ENCODE data around the gene EIPR1. TPM values are rescaled to one million over a fixed set of nuclear protein-coding genes. Genes with fewer than 3 reads are reported as not detected.

Gene EIPR1
- total RNA-seq, 1 experiment from 2014 or later: 27.8 TPM

DNA sequence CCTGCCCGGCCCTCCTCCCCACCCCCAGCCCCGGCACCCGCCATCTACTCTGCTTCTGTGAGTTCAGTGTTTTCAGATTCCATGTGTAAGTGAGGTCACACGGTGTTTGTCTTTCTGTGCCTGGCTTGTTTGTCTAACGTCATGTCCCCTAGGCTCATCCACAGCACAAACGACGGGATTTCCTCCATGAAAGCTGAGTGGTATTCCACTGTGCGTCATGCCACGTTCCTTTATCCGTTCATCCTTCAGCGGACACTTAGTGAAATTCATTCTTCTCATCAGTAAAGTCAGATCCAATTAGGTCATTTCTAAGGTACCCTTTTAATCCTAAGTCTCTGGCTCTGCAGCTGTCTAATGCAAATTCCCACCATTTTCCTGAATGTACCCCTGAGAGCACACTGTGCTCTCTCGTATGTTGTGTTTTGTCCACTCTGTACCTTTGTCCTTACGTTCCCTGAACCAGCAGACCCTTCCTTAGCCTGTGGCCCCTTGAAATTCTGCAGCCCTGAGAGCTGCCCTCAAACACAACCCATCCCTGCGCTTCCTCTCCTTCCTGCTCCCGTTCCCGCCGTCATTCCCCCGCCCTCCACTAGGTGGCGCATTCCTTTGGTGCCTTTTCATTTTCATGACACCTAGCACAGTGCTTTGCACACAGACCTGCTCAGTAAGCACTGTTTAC lies 46.0 kb upstream of the EIPR1 start:
- no peak overlapping the region for H3K9ac ChIP-seq (ENCODE audit: extremely low read depth, insufficient read length, low read length)
- Mint-ChIP-seq H3K27ac (peak overlapping the region; percentile 54 to 87 (median 67); a peak in 5 of 7 replicates), H3K9me3 (no peaks in the 10 kb centered on the region), H3K4me1 (no peaks in the 10 kb centered on the region; a peak in 1 of 4 replicates), H3K27me3 (ENCODE audit: low read depth) (no peaks in the 10 kb centered on the region), H3K36me3 (ENCODE audit: insufficient read depth in 1 of 3, low read depth in 3 of 3) (peaks cover 17 to 45% (median 19%) of the 10 kb centered on the region in 3 experiments; a peak in 6 of 7 replicates), H3K4me3 (no peak overlapping the region)
- no peaks in the 10 kb centered on the region for H3K9me3 ChIP-seq (ENCODE audit: control insufficient read depth, low read depth, low read length)
- H3K79me2 ChIP-seq (ENCODE audit: insufficient read depth, low read length): no peaks in the 10 kb centered on the region
- no peak overlapping the region for H3T11ph ChIP-seq (ENCODE audit: low read length)
- no peak overlapping the region for H3K18ac ChIP-seq (ENCODE audit: insufficient read length, low read depth, low read length)
- no peak overlapping the region for H2BK5ac ChIP-seq (ENCODE audit: insufficient read length, low read length)
- no peak overlapping the region for H3K23ac ChIP-seq (ENCODE audit: insufficient read length, low read depth, low read length)
- TF ChIP-seq, protein P1, sequence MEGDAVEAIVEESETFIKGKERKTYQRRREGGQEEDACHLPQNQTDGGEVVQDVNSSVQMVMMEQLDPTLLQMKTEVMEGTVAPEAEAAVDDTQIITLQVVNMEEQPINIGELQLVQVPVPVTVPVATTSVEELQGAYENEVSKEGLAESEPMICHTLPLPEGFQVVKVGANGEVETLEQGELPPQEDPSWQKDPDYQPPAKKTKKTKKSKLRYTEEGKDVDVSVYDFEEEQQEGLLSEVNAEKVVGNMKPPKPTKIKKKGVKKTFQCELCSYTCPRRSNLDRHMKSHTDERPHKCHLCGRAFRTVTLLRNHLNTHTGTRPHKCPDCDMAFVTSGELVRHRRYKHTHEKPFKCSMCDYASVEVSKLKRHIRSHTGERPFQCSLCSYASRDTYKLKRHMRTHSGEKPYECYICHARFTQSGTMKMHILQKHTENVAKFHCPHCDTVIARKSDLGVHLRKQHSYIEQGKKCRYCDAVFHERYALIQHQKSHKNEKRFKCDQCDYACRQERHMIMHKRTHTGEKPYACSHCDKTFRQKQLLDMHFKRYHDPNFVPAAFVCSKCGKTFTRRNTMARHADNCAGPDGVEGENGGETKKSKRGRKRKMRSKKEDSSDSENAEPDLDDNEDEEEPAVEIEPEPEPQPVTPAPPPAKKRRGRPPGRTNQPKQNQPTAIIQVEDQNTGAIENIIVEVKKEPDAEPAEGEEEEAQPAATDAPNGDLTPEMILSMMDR (conservative IDR thresholded peaks at IDR 0.05): peak; percentile 99
- H4K5ac ChIP-seq (ENCODE audit: insufficient read length, low read depth, low read length): no peak overlapping the region
- H3K23me2 ChIP-seq (ENCODE audit: insufficient read length, low read depth, low read length, poor library complexity, severe bottlenecking): no peaks in the 10 kb centered on the region
- H3K4ac ChIP-seq (ENCODE audit: low read depth, low read length): no peak overlapping the region
- H4K91ac ChIP-seq (ENCODE audit: insufficient read length, low read depth, low read length): no peak overlapping the region
- no peak overlapping the region for H2BK120ac ChIP-seq (ENCODE audit: low read depth, low read length, poor library complexity, severe bottlenecking)
- no peak overlapping the region for H3K27ac ChIP-seq (ENCODE audit: insufficient read length, low read depth, low read length)
- H3K4me1 ChIP-seq (ENCODE audit: insufficient read depth, low read length): no peaks in the 10 kb centered on the region
- no peak overlapping the region for H2AFZ ChIP-seq (ENCODE audit: low read length)
- no peaks in the 10 kb centered on the region for H3K27me3 ChIP-seq (ENCODE audit: insufficient read depth, low read length)
- H2BK15ac ChIP-seq (ENCODE audit: low read depth, low read length): no peak overlapping the region
- no peak overlapping the region for H2BK20ac ChIP-seq (ENCODE audit: low read depth, low read length, poor library complexity, severe bottlenecking)
- H3K14ac ChIP-seq (ENCODE audit: insufficient read depth, low read length): no peak overlapping the region
- no peak overlapping the region for H3K56ac ChIP-seq (ENCODE audit: insufficient read length, low read depth, low read length)
- WGBS (ENCODE audit: extremely low coverage, insufficient read length, low lambda C conversion rate): no CpG with 5 or more reads among the region's 19 CpGs
- no peak overlapping the region for H2BK12ac ChIP-seq (ENCODE audit: insufficient read length, low read depth, low read length)
- no peaks in the 10 kb centered on the region for H4K20me1 ChIP-seq (ENCODE audit: control insufficient read depth, insufficient read depth, insufficient read length)
- H2AK5ac ChIP-seq (ENCODE audit: insufficient read length, low read length): no peak overlapping the region
- peak; percentile 79 for DNase-seq
- no peak overlapping the region for H3K4me2 ChIP-seq (ENCODE audit: insufficient read depth, insufficient read length, low read length)
- H4K8ac ChIP-seq (replicated peaks; ENCODE audit: insufficient read length, low read depth, low read length): no peak overlapping the region
- H3K79me1 ChIP-seq (ENCODE audit: insufficient read depth, low read depth, low read length, poor library complexity, severe bottlenecking): no peaks in the 10 kb centered on the region
